Skeletal muscle cell (primary cell): ENCODE results near the gene CALHM4.

Experiments used
- DNase-seq: peaks from one replicate; pipeline ENCODE4 v3.0.0-alpha.2; 2010; ENCODE audit warnings: low read depth
- H3K4me3 ChIP-seq: 2 replicates; pipeline ENCODE4 v1.5.1; 2011; ENCODE audit warnings: low read depth, mild to moderate bottlenecking, control low read depth, low read length, moderate library complexity

The CALHM4 gene, protein sequence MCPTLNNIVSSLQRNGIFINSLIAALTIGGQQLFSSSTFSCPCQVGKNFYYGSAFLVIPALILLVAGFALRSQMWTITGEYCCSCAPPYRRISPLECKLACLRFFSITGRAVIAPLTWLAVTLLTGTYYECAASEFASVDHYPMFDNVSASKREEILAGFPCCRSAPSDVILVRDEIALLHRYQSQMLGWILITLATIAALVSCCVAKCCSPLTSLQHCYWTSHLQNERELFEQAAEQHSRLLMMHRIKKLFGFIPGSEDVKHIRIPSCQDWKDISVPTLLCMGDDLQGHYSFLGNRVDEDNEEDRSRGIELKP

DNA sequence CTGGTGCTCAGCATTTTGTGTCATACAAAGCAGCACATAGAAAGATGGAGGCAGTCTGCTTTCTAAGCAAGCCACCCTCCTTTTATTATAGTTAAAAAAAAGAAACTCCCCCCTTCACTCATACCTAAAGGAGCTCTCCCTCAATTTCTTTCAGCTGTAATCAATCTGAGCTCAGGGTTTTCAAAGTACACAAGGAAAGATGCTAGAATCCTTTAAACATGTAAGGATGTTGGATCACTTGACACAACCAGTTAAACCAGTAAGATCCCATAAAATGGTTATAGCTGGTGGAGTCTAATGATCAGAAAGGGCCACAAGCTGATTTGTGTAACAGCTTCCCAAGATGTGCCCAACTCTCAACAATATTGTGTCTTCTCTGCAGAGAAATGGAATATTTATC is at the start of gene CALHM4:
TSS of gene CALHM4 (plus strand) at position 301 of the 400 bp plus-strand sequence. CDS start at position 344, 43 bp downstream.
- no peak for DNase-seq
- H3K4me3 ChIP-seq: no peak within 1 kb of the TSS

DNA sequence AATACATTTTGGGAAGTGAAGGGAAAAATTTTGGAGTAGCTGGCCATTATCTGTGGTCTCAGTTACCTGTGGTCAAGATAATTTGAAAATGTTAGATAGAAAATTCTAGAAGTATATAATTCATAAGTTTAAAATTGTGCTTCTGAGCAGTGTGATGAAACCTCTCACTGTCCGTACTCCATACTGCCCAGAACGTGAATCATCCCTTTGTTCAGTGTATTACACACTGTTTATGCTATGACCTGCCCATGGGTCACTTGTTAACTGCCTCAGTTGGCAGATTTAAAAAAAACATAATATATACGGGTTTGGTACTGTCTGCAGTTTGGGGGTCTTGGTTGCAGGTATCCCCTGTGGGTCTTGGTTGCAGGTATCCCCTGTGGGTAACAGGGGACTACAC is 46.2 kb upstream of the CALHM4 start:
- no peak for DNase-seq
- no peak overlapping the region for H3K4me3 ChIP-seq

DNA sequence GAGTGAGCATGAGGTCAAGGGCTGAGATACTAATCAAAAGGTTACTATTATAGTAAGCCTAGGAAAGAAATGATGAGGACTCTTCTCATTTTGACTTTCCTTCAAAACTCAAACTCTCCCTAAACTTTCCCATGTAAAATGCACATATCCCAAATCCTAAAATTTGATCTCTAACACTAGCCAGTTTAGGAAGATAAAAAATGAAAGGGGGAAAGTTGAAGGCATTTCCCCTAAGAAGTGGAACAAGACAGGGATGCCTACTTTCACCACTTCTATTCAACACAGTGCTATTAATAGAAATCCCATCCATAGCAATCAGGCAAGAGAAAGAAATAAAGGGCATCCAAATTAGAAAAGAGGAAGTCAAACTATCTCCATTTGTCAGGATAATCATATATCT is 45.0 kb upstream of the CALHM4 start:
- DNase-seq: no peak
- H3K4me3 ChIP-seq: no peak overlapping the region

DNA sequence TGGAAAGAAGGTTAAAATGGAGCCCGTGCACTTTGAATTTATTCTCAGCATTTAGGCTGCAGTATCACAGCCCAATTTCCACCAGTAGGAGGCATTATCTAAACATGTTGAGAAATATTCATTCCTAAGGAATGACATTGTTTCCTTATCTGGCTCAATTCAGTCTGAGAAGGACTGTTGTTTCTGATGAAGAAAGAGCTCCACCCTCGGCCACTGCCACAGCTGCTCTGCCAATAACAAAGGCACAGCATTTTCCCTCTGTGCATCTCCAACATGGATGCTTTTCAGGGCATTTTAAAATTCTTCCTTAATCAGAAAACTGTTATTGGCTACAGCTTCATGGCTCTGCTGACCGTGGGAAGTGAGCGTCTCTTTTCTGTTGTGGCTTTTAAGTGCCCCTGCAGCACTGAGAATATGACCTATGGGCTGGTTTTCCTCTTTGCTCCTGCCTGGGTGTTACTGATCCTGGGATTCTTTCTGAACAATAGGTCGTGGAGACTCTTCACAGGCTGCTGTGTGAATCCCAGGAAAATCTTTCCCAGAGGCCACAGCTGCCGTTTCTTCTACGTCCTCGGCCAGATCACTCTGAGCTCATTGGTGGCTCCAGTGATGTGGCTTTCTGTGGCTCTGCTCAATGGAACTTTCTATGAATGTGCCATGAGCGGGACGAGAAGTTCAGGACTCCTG is 42.0 kb upstream of the CALHM4 start, which contains the start of gene CALHM5:
TSS of gene CALHM5 (plus strand) at position 216 of the 687 bp plus-strand sequence. CDS start at position 274, 58 bp downstream.
- peak within 1 kb of the TSS; percentile 52 for H3K4me3 ChIP-seq
- DNase-seq: peak; percentile 71

DNA sequence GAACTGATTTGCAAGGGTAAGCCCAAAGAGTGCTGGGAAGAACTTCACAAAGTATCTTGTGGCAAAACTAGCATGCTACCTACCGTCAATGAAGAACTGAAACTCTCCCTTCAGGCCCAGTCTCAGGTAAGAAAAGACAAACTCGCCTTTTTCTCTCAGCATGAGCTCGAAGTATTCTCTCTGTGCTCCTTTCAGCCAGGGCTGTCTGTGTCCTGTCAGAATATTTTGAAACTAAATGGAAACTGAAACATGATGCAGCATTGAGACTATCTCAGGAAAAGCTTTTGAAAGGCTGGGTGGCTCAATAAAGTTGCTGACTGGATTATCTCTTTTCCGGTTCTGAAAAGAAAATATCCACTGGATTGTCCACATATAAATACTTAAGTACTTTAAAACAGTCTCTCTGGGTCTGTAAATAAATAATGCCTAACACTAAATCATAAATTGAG is 41.4 kb upstream of the CALHM4 start:
- DNase-seq: no peak
- H3K4me3 ChIP-seq: peak overlapping the region; percentile 52

DNA sequence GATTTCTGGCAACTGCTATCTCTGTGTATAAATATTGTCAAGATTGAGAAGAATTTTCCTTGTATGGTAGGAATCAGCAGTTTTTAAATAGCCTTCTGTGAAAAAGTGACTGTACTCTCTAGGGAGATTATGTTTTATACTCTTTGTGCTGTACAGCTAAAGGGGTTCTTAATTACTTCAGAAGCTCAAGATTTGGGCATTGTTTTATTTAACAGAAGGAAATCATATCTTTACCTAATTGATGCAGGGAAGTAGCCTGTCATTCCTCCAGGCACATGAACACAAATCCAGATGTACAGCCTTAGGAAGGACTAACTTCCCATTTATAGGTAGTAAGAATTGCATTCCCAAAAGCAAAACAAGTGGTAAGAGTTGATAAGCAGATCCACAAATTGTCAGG is 40.8 kb upstream of the CALHM4 start:
- no peak for DNase-seq
- H3K4me3 ChIP-seq: peak overlapping the region; percentile 52

DNA sequence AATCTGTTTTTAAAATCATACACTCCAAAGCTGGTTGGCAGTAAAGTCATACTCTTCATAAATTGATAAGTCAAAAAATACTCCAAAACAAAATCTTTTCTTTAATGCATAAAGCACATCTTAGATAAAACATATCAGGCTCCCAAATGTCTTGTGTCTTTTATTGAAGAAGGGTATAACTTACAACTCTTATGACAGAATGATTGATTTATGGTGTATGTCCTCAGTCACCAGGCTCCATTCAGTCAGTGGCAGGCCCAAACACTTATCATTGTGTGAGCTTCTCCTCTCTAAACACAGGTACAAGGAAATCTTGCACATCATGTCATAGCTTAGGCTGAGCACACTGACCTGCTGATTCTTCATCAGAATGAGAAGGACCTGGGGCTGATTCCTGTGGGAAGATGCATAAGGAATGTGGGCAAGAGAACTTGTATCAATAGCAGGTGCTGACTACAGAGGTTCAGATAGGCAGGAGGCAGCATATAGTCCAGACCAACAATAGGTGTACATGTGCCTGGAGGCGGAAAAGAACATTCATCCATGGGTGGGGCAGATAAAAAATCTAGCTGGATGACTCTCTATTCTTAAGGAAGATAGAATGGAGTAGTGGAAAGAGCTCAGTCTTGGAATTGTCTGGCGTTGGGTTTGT is 40.2 kb upstream of the CALHM4 start:
- H3K4me3 ChIP-seq: peak overlapping the region; percentile 52

DNA sequence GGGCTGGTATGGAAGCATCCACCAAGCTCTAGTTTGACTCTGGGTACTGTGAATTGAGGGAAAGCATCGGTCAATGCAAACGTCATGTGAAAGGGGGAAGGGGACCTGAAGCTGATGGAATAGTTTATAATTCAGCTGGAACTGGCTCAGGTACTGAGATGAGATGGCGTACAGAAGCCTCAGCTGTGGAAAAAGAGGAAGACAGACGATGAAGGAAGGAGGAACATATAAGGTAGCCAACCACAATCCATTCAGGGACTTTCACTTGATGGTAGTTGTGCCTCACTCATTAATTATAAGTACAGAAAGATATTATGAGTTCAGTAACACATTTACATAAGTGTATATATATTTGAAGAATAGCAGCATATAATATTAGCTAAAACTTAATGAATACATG is 39.4 kb upstream of the CALHM4 start:
- DNase-seq: no peak

More for the DNA sequence above, 40.2 kb upstream of the CALHM4 start:
- DNase-seq: no peak

DNA sequence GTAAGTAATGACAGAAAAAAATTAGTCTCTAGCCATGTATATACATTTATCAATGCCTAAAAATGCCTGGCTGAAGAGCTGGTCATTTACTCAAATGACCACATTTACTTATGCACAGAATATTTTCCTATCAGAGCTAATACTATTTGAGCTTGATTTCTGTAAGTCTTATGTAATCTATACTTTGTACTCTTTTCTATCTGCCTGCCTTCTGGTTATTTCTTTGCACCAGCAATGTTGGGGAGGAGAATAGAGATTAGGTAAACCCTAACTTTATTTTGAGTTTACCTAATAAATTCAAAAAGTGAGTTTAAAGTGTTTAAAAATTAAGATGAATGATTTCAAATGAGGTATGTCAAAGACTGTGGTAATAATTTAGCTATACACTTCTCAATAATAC is 38.4 kb upstream of the CALHM4 start:
- no peak for DNase-seq
- no peak overlapping the region for H3K4me3 ChIP-seq

More for the DNA sequence above, 39.4 kb upstream of the CALHM4 start:
- H3K4me3 ChIP-seq: no peak overlapping the region

DNA sequence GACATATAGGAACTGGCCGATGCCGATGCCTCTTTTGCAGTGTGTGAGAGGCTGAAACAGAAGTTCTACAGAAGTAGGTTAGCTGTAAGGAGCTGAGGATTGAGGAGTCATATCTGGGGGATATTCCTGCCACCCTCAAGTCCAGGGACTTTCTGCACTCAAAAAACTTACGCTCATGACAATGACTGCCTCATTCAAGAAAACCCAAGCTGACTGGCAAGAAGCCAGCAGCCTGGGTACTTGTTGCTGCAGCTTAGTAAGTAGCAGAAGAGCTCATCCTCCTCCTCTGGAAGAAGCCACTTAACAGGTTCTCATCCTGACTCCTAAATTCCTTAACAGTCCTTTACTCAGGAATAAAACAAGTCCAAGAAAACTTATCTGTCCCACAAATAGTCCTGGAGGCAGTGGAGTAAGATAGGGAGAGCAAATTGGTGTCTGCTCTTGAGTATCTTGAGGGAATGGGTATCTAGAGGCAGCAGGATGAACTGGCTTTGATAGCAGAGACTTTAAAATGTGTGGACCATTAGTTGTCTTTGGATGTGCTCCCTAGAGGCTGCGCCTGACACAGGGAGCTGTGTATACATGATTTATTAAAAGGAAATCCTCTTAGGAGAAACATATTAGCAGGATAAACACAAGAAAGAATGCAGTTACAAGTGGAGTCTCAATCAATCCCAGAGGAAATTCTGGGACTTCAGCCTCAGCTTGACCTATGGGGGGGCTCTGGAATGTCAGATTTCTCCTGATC is 34.8 kb upstream of the CALHM4 start:
- H3K4me3 ChIP-seq: no peak overlapping the region
- no peak for DNase-seq

DNA sequence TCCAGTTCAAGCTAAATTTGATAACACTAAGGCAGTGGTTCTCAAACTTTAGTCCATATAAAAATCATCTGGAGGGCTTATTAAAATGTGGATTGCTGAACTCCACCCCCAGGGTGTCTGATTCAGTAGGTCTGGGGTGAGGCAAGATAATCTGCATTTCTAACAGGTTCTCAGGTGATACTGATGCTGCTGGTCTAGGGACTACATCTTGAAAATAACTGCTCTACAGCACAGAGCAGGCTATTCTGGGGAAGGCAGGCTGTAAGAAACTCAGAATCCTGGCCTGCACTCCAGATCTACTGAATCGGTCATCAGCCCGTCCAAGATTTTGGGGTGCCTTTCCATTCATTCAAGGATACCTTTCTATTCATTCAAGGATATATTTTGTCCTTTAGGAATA is 30.7 kb upstream of the CALHM4 start:
- no peak for DNase-seq
- H3K4me3 ChIP-seq: no peak overlapping the region

DNA sequence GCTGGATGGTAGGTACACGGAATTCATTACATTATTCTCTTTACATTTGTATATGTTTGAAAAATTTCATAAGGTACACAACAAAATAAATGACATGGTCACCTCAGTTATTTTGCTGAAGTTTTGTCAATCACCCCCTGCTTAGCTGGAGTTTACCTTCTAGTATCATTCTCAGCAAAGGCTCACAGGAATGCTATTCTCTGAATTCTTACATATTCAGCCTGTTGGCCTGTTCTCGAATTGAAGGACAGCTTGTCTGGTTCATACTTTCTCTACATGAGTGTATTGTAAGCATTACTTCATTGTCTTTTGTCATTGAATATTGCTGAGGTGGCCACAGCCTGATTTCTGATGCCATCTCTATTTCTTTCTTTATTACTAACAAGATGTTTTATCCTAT is 29.3 kb upstream of the CALHM4 start:
- no peak for DNase-seq
- H3K4me3 ChIP-seq: no peak overlapping the region

DNA sequence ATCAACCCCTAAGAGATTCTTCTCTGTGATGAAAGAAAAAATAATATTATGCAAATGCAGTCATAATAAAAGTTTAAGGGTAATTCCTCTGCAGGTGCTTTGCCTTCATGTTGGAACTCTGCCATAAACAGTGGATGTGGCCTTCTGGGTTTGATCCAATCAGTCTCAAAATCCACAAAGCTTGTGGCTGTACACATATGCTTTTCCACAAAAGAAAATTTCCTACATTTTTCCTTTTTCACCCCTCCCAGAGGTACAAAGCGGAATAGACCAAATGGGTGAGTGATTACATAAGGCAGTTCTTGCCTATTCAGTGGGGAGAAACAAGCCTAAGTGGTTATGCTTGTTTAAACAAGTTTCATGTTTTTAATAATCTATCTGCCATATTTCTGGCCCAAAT is 25.4 kb upstream of the CALHM4 start:
- DNase-seq: no peak
- no peak overlapping the region for H3K4me3 ChIP-seq

DNA sequence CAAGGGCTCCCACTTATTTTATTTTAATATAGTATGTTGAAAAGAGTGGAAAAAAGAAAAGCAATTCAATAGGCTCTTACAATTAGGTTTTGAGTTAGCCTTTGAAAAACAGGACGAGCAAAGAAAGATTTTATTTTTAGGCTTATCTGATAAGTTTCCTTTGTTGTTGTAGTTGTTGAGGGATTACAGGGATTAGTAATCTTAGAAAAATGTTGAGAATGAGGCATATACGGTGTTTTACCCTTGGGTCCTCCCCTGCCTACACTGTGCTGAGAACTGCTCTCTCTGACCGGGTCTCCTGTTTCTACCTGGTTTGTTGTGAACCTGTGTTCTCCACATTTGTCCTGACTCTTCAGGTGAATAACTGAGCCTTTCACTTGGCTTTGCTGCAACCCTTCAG is 24.8 kb upstream of the CALHM4 start:
- no peak for DNase-seq
- H3K4me3 ChIP-seq: no peak overlapping the region

DNA sequence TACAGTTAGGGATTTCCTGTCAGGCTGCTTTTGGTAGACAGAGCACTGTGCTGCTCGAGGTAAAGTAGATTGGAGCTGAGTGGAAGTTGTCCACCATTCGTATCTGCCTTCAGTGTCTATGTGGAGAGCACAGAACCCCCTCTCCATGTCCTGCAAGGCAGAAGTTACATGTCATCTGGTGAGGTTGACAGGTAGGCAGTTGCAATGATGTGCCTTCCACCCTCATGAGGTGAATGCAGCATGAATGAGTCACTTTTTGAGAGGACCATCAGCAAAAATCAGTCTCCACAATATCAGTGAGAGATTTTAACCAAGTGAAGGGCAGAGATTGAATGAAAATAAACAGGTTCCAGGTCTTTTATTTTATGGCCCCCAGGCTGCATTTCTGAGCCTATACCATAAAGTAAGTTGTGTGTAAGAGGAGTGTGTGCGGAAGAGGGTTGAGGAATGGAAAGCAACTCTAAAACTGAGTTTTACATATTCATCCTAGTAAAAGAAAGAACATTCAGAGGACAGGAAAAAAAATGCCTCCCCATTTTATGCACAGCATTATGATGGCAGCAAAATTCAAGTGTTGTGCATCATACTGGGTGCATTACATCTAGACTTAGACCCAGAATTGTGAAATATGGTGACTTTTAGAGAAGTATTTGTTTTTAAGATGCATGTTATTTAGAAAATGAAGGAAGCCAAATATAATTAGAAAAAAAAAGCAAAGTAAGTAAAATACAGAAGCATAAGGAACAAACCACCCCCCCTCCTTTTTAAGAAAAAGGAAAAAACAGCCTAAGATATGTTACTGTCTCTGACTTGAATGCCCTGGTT is 23.9 kb upstream of the CALHM4 start:
- no peak for DNase-seq
- H3K4me3 ChIP-seq: no peak overlapping the region

DNA sequence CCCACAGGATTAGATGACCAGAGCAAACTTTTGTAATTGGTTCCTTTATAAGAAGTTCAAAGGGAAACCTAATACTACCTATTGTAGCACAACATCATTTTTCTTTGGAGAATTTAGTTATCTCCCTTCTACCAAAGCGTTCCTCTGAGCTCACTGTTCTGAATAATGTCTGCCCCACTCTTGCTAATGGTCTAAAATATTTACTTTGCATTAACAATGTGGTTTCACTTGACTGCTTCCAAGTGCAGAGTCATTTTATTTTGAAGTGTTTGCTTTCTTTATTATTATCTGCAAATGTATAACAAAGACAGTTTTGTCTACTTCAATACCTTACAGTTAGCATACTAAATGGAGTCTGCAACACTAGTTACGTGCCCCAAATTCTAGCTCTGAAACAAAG is 23.1 kb upstream of the CALHM4 start:
- H3K4me3 ChIP-seq: no peak overlapping the region
- no peak for DNase-seq

DNA sequence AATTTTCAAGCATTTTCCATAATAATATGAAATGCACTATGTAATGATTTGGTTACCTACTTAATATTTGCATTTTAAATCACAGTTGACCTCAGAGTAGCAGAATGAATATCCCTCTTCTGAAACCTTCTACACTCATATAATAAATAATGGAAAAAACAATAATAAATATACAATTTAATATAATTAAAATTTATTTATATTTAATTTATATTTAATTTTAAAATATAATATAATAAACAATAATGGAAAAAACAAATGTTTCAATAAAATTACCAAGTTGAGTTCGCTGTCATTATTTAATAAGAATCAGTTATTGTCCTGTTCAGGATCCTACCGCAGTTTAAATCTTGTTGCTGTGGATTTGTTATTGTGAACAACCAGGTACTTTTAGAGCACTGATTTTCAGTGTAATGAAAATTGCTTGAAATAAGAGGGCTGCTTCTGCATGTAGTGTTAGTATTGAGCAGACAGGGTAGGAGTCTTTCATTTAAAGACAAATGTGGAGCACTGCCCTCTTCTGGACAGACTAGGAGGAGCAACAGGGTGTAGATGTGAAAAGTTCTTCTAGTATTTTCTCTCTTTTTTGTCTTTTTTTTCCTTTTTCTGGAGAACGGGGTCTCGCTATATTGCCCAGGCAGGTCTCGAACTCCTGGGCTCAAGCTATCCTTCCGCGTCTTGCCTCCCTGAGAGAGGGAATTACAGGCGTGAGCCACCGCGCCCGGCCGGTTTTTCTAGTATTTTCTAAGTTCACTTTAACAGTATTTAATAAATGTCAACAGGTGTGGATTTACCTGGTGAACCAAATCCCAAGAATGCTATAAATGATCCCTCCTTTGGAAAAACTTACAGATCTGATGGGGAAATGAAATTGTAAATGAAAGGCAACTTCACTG is 21.6 kb upstream of the CALHM4 start:
- DNase-seq: no peak
- no peak overlapping the region for H3K4me3 ChIP-seq
